GM21360 (cell line): ENCODE measurements around the gene SRY.
"Not testable (repeated sequence)": the region's sequence is repeated elsewhere in the genome, so short reads cannot be mapped to it uniquely, and the experiment has no call there.

ENCODE experiments used
- ATAC-seq: cut with Tn5 transposase; IDR thresholded peaks from one replicate; pipeline ENCODE4 v1.9.1; 2021; ENCODE audit warnings: mild to moderate bottlenecking, moderate library complexity; ENCODE audit not compliant: unreplicated experiment

SRY gene

GRCh38 chrY:2787600-2787999 is at the start of gene SRY:
Gene SRY, minus strand, starts transcription at chrY:2787682. Its CDS starts 79 bp downstream, at chrY:2787603.
- ATAC-seq, result no peak

GRCh38 chrY:2837078-2837477 is 49.6 kb upstream of the SRY start:
- ATAC-seq, result no peak

- ATAC-seq, result no peak
Observed at GRCh38 chrY:2835230-2835629, 47.7 kb upstream of the SRY start.

- ATAC-seq, result no peak
Observed at GRCh38 chrY:2828497-2828896, 41.0 kb upstream of the SRY start.

- no peak for ATAC-seq
Observed at GRCh38 chrY:2824471-2824870, 37.0 kb upstream of the SRY start.

- not testable (repeated sequence) for ATAC-seq
Observed at GRCh38 chrY:2817146-2817896, 29.8 kb upstream of the SRY start.

GRCh38 chrY:2800246-2800645 is 12.8 kb upstream of the SRY start:
- no peak for ATAC-seq

- ATAC-seq, result no peak
Observed at GRCh38 chrY:2797991-2798390, 10.5 kb upstream of the SRY start.

GRCh38 chrY:2796977-2797523 is 9.6 kb upstream of the SRY start:
- ATAC-seq, result no peak

- no peak for ATAC-seq
Observed at GRCh38 chrY:2789756-2790155, 2.3 kb upstream of the SRY start.

GRCh38 chrY:2786876-2787512 is 488 bp downstream of the SRY start:
- ATAC-seq, result no peak
